SH-SY5Y (cell line): Measurements from ENCODE around the gene CEP350.

Source experiments
- GATA2 ChIP-seq: IDR thresholded peaks from 2 replicates; pipeline ENCODE4 v1.6.1; 2011; ENCODE audit warnings: mild to moderate bottlenecking, low read depth, low read length
- GATA3 ChIP-seq: IDR thresholded peaks from 2 replicates; pipeline ENCODE4 v1.6.1; 2011; ENCODE audit warnings: low read depth, mild to moderate bottlenecking, low read length, moderate library complexity

CEP350 gene

GRCh38 chr1:179968284-179968993 lies 13.8 kb downstream of the CEP350 start:
- TF ChIP-seq GATA2 (no peak), GATA3 (no peak)

GRCh38 chr1:179968994-179969919 lies 14.6 kb downstream of the CEP350 start:
- TF ChIP-seq GATA2 (no peak), GATA3 (no peak)

GRCh38 chr1:179969962-179970361 lies 15.4 kb downstream of the CEP350 start:
- TF ChIP-seq GATA2, result no peak
- no peak for TF ChIP-seq GATA3

- TF ChIP-seq GATA3 (no peak), GATA2 (no peak)
These were observed 17.2 kb downstream of the CEP350 start for GRCh38 chr1:179971563-179972496.

GRCh38 chr1:179973198-179974110 lies 18.8 kb downstream of the CEP350 start:
- TF ChIP-seq GATA2 (no peak), GATA3 (no peak)

- TF ChIP-seq GATA2, result no peak
- TF ChIP-seq GATA3, result no peak
These were observed 22.5 kb downstream of the CEP350 start for GRCh38 chr1:179976970-179977651.

GRCh38 chr1:179978199-179979079 lies 23.8 kb downstream of the CEP350 start:
- TF ChIP-seq GATA2 (no peak), GATA3 (no peak)

- TF ChIP-seq GATA2 (no peak), GATA3 (no peak)
These were observed 29.5 kb downstream of the CEP350 start for GRCh38 chr1:179984101-179984500.

- no peak for TF ChIP-seq GATA3
- TF ChIP-seq GATA2, result no peak
These were observed 30.3 kb downstream of the CEP350 start for GRCh38 chr1:179984942-179985341.

- no peak for TF ChIP-seq GATA2
- TF ChIP-seq GATA3, result no peak
These were observed 36.2 kb downstream of the CEP350 start for GRCh38 chr1:179990847-179991246.

GRCh38 chr1:179995576-179995975 lies 41.0 kb downstream of the CEP350 start:
- TF ChIP-seq GATA3 (no peak), GATA2 (no peak)

GRCh38 chr1:179996099-179996498 lies 41.5 kb downstream of the CEP350 start:
- no peak for TF ChIP-seq GATA2
- no peak for TF ChIP-seq GATA3
